MM.1S (cell line): Measurements from ENCODE around the gene TBC1D13.

Source experiments
- CTCF ChIP-seq: fragments of 300-600 bp; sonication (generic); IDR thresholded peaks from 2 replicates; pipeline ENCODE4 v1.5.1; 2016; ENCODE audit warnings: antibody characterized with exemption, low read length, mixed read lengths
- EZH2phosphoT487 ChIP-seq: fragments of 300-600 bp; sonication (generic); IDR thresholded peaks from 2 replicates; pipeline ENCODE4 v1.6.1; 2018; ENCODE audit warnings: antibody characterized with exemption, low read length

- no peak for TF ChIP-seq CTCF
- TF ChIP-seq EZH2phosphoT487: no peak
Measured at GRCh38 chr9:128819716-128820664, 32.9 kb downstream of the TBC1D13 start.
